Fibroblast of lung (primary cell): ENCODE results near the gene PUS1.

Experiments
- CTCF ChIP-seq, 2 donors: IDR thresholded peaks in 1 of 2; conservative IDR thresholded peaks in 1 of 2; 1 replicate in 1 of 2; 2 replicates in 1 of 2; pipeline ENCODE4 v1.5.1; 2011 to 2012; ENCODE audit warnings: low read length in 2 of 2, control low read depth in 1 of 2, inconsistent platforms in 1 of 2, low read depth in 1 of 2, mild to moderate bottlenecking in 1 of 2
- EZH2 ChIP-seq: IDR thresholded peaks from 2 replicates; pipeline ENCODE4 v1.5.1; 2012; ENCODE audit warnings: low read length, control low read depth, mild to moderate bottlenecking; ENCODE audit errors: missing control alignments

GRCh38 chr12:131984334-131984733 is 55.3 kb downstream of the PUS1 start:
- TF ChIP-seq CTCF (conservative IDR thresholded peaks at IDR 0.05 in 1 of 2, IDR thresholded peaks at IDR 0.05 in 1 of 2; ENCODE audit: low read depth in 1 of 2, low read length in 2 of 2), result no peak
- no peak for TF ChIP-seq EZH2
